ENCODE results near the gene GINS2.

GRCh38 chr16:85686912-85687591 lies 1.7 kb downstream of the GINS2 start:
- TF ChIP-seq CTCF (conservative IDR thresholded peaks at IDR 0.05; ENCODE audit: low read length): no peak
- no peak for TF ChIP-seq EZH2phosphoT487 (IDR thresholded peaks at IDR 0.05; ENCODE audit: borderline replicate concordance)
